ENCODE measurements around the gene ARX. TPM values are rescaled to one million over a fixed set of nuclear protein-coding genes. Genes with fewer than 3 reads are reported as not detected.

ARX gene
- total RNA-seq, 2 experiments from 2014 or later, result not detected

DNA sequence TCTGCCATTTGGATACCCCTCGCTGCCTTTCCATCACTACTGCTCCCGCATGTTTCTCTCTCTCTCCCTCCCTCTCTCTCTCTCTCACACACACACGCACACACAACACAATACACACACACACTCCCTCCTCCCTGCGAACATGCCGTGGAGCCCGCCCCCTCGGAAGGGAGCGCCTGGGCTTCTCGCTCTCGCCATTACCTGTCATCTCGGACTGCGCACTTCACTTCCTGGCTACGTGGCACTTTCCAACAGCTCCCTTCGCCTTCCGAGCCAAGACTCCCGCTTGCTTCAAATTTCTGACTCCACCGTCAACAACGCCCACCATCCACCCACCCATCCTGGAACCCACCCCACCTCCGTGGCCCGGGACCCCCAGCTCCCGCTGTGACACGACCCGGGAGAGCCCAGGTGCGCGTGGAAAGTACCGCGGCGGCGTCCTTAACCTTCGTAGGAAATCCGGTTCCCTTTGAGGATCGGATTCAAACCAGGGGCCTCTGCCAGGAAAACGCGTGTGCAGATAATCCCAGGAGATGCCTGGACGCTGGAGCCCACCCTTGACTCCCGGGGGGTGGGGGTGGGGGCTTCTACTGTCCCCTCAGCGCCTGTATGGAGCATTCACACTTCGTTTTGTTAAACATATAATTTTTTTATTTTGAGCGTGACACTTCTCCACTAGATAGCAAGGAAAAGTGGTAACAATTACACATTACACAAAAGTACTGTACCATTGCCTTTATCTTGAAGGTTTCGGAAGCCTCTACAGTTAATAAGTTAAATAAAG lies 12.5 kb downstream of the ARX start:
- POLR2A ChIA-PET, result no interaction called here
- CTCF ChIA-PET, result no interaction called here

DNA sequence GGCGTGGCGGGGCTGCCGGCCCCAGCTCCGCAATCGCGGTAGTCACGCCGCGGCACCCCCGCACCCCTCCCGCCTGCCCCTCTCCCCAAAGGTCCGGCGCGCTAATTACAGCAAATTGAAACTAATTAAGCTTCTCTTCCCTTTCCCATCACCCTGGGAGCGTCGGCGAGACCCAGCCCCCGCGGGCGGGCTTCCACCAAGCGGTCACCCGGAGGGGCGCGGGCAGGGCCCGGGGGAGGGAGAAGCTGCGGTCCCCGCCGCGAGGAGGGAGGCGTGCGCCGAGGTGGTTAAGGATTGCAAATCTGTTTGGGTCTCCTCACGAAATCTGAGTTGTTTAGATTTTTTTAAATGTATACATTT lies 13.1 kb downstream of the ARX start:
- CTCF ChIA-PET, result interaction anchor here (1.1 kb wide), 1 partner anchor 19 kb away, joined by 3 read pairs; no protein-coding TSS in a partner anchor

DNA sequence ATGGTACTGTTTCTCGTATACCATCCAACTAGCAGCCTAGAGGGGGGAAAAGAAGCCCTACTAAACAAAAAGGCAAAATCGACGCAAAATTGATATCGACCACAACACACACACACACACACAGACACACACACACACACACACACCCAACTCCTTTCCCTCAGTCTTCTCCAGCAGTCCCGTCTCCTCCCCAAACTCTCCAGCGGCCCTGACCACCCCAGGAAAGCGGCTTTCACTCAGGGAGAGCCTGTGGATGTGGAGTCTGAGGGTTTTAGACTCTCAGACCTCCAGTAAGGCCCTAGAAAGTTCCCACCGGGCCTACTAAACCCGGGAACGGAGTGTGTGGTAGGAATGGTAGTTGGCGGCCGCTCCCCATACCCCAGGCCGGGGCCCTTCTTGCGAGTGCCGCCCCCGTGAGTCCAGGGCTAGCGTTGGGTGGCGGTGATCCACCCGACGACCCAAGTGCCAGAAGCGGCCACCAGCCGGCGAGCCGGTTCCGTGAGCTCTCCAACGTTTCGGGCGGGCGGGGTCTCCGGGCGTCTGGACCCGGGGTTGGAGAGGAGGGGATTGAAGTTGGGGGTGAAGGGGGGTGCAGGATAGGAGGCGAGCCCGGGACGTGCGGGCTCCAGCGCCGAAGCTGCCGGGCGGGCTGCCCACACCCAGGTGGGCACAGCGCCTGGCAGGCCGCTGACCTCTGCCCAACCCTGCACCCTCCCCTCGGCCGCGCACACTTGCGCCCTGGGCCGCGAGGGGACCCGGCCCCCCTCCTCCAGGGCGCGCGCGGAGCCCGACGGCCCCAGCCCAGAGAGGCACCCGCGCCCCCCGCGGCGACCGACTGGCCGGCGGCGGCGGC lies 13.7 kb downstream of the ARX start:
- ChIA-PET CTCF (interaction anchor here (1.1 kb wide), 1 partner anchor 19 kb away, joined by 3 read pairs; no protein-coding TSS in a partner anchor), POLR2A (no interaction called here)

More for the DNA sequence above, 13.1 kb downstream of the ARX start:
- POLR2A ChIA-PET, result no interaction called here

DNA sequence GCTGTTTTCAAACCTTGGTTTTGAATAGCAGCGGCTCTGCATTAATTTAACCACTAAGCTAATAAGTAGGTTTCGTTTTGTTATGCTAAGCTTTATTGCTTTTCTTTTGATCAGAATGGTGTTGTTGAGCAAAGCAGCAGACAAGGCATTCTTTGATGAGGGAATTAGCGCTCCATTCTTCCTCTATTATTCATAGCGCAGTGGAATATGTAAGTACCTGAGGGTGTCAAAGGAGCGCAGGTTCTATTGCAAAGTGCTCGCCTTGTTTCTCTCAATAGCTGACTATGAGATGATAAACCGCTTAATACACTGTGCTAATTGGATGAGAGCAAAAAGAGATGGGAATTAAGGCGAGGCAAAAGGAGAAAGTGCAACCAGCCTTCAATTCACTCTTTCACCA lies 16.3 kb downstream of the ARX start:
- CTCF ChIA-PET, result no interaction called here
- POLR2A ChIA-PET, result no interaction called here

DNA sequence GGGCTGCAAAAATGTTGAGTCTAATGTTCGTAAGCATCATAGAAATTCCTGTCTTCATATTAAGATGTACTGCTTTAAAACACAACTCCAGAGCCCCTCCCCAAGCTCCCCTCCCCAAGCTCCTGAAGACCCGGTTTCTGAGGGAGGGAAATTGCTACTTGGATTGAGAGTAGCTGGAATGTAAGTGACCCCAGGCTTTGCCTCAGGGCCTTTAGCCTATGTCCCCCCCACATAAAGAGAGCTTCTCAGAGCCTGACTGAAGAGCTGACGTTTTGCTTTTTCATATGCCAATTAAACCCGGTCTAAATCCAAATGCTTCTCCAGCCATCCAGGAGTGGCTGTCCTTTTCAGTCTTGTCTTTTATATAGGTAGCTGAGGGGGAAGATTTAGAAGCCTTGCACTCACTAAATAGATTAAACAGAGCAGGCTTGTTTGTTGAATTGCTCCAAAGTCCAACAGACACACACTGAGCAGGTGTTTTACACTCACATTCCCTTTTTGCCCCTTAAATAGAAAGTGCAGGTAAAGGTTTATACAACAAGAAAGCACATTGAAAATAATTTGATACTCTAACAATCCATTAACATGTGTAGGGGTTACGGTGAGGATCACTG lies 19.6 kb downstream of the ARX start:
- ChIA-PET CTCF (no interaction called here), POLR2A (no interaction called here)

DNA sequence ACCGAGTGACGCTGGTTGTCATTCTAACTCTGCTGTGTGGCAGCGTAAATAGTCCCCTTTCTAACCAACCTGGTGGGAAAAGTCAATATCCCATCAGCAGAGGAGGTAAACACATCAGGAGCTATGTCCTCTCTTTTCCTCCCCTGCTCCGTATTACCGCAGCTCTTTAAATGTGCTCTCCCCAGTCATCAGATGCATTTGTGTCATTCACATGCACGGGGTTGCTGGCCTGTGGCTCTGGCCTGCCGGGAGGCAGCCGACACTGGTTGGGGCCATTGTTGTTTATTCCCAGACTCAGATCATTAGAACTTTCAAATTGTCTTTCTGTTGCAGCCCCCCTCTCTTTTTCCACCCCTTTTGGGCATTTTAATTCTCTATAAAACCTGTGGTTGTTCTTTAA lies 21.9 kb downstream of the ARX start:
- CTCF ChIA-PET, result no interaction called here
- POLR2A ChIA-PET, result no interaction called here

DNA sequence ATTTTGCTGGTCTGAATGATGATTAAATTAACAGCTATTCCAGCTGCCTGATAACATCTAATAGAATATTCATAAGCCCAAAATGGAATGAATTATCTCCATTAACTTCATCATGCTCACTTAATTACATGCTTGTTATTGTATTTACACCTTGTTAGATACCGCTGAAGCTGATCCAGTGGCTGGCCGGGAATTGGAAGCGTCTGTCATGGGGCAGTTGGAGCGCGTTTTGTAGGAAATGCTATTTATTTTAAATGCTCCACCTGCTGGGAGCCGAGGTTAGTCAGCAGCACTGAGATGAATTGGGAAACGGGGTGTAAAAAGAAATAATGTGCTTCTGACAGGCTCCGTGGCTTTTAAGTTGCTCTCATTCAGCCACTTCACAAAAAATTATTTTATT lies 25.2 kb downstream of the ARX start:
- CTCF ChIA-PET, result no interaction called here
- POLR2A ChIA-PET, result no interaction called here

DNA sequence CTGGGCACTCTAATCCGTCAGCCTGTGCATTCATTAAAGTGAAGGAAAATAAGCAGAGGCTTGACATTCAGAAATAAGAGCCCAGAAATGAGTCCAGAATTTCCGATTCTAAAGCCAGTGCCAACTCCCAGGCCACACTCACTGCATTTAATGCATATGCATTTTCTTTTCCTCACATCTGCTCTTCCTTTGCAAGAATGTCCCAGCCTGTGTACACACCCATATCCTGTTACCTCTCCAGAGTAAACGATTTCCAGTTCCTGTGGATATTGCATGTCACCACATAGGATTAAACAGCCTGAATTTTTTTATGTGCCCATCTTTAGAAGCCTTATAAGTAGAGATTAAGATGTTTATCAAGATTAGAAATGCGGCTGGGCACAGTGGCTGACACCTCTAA lies 27.5 kb downstream of the ARX start:
- ChIA-PET POLR2A (no interaction called here), CTCF (no interaction called here)

DNA sequence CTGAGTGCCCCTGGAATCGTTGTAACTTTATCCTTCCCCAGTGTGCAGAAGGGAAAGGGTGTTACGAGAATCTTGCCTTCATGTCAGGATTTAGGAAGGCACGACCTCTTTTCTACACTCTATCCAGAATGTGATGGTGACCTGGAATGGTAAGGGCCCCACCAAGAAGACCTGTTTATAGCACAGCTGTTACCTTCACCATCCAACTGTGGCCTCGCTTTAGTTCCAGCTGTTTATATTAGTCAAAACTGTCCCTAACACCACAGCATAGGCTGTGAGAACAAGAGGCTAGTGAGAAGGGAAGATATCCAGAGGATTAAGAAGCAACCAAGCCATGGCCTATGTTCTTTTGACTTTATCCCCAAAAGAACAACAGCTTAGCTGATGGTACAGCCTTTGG lies 28.0 kb downstream of the ARX start:
- ChIA-PET POLR2A (no interaction called here), CTCF (no interaction called here)

DNA sequence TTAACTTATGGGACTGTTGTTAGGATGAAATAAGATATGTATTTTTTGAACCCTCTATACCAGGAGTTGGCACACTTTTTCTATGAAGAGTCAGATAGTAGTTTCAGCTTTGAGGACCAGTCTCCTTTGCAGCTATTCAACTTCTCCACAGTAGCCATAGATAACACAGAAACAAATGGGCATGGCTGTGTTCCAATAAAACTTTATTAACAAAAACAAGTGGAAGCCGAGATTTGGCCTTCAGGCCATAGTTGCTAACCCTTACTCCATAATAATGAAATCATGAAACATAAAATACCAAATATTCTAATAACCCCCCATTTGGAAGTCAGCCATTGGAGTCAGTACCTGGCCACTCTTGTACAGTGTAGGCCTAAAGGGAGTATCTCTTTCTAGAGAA lies 30.6 kb downstream of the ARX start:
- CTCF ChIA-PET, result no interaction called here
- POLR2A ChIA-PET, result no interaction called here

DNA sequence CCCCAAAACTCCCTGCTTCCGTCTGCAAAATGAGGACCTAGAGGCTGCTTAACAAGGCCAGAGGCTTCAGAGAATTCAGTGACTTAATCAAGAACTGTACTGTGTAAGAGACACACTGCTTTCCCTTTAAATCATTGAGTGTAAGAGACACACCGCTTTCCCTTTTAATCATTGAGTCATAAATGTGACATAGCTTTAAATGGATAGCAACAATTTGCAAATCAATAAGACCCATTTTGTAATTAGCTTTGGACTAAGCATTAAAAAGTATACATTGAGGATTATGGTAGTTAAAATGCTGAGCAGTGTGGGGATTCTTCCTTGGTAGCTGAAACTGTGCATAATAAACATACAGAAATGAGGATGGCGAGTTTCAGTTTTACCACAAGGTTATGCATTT lies 31.8 kb downstream of the ARX start:
- CTCF ChIA-PET, result no interaction called here
- POLR2A ChIA-PET, result no interaction called here

DNA sequence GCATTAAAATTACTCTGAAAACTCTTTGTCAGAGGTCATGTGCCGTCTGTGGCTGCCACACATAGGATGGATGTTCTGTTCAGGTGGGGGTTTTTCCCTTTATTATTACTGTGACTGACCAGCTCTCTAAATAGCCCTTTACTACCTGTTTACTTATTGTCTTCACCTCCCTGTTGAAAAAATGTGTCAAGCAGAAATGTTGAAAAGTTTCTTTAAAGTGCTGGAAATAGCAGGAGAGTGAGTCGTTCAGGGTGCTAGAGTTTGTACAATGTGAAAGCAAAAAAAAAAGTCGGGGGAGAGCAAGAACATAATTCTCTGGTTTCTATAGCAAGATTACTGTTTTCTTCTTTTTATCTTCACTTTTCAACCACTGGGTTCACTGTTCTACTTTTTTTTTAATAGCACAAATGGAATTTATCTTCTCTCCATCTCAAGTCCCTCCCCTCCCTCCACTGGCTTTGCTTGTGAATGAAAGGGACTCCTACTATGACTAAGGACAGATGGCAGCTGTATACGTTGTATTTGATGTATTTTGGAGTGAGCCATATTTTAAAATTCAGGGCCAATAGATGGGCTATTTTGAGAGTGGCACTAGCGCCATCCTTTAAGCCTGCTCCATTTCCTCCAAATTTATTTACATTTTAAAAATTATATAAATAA lies 33.3 kb downstream of the ARX start:
- ChIA-PET CTCF (no interaction called here), POLR2A (no interaction called here)

DNA sequence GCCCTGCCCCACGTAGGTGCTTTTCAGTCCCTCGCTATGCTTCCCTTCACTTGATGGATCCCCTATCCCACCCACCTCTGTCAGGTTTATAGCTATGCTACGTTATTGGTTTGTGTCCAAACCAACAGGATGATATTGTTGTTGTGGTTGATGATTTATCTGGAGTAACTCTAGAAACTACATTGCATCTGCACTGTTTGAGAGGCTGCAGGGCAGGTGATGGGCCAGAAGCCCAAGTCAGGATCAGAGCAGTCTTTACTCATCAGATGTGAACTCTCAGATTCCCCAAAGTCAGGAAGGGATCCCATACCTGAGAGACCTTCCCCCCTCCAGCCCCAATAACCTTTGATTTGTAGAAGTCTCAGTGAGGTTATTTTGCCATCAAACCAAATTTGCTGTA lies 34.7 kb downstream of the ARX start:
- CTCF ChIA-PET, result no interaction called here
- POLR2A ChIA-PET, result no interaction called here

DNA sequence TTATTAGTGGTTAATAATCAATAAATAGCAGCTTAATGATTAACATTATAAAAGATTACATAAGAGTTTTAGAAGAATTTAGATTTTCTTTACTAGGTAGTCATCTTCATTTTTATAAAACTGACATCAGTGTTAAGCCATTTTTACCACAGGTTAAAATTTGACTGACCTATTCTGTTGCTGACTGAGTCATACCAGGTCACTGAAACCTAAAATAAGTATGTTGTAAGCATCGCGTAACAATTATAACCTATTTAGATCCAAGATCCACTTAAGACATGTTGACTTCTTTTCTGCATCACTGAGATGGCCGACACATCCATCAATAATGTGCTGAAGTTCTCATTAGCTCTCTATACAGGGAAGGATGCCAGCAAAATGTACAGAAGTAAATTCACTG lies 36.7 kb downstream of the ARX start:
- CTCF ChIA-PET, result no interaction called here
- POLR2A ChIA-PET, result no interaction called here

DNA sequence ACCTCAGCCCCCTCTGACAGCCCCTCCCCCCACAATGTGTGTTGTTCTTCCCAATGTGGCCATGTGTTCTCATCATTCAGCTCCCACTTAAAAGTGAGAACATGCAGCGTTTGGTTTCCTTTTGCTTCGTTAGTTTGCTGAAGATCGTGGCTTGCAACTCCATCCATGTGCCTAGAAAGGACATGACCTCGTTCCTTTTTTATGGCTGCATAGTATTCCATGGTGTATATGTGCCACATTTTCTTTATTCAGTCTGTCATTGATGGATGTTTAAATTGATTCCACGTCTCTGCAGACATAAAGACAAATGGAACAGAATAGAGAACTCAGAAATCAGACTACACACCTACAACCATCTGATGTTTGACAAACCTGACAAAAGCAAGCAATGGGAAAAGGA lies 46.0 kb downstream of the ARX start:
- ChIA-PET CTCF (no interaction called here), POLR2A (no interaction called here)

DNA sequence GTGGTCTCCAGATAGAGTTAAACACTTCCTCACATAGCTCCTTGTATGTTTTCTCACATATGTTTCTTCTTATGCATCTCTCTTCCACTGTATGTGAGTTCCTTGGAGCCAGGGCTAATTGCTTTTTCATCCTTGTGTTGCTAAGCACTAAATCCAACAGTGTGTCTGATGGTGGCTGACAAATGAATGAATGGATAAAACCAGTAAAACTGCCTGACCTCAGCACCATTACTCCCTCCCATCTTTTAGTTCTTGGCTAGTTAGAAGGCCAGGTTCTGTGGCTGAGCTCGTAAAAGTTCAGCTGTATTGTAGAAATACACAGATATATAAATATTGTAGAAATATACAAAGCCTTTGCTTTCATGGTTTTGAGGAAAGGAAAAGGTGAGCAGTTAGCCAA lies 50.4 kb downstream of the ARX start:
- CTCF ChIA-PET, result no interaction called here
- POLR2A ChIA-PET, result no interaction called here

DNA sequence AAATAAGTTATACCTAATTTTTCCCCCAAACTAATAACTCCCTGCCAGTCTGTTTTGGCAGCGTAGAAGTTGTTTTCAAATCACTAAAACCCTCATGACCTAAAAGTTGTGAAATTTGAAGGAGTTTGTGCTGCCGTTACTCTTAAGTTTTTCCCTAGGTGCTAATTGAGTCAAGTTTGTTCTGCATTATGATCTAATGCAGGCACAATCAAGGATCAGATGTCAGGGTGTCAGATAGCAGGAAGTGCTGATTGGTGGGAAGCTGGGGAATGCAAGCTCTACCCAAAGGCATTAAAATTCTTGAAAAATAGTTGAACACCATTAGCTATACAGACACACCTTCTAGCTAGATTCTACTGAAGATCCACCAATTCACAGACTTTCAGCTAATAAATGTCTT lies 51.9 kb downstream of the ARX start:
- ChIA-PET POLR2A (no interaction called here), CTCF (no interaction called here)

DNA sequence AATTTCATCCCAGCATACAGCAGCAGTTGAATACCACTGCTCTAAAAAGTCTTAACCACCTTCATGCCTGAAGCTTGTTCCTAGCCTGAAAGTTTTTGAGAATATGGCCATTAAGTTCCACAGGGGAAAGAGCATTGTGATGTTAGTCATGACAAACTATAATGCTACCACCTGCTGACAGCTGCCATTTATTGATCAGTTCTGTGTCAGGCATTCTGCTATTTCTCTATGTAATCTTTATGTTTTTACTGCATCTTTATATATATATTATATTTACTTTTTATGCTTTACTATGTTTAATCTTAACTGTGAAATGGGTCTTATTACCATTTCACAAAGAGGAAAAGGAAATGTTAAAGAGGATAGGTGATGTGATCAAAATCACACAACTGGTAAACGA lies 54.0 kb downstream of the ARX start:
- ChIA-PET POLR2A (no interaction called here), CTCF (no interaction called here)

DNA sequence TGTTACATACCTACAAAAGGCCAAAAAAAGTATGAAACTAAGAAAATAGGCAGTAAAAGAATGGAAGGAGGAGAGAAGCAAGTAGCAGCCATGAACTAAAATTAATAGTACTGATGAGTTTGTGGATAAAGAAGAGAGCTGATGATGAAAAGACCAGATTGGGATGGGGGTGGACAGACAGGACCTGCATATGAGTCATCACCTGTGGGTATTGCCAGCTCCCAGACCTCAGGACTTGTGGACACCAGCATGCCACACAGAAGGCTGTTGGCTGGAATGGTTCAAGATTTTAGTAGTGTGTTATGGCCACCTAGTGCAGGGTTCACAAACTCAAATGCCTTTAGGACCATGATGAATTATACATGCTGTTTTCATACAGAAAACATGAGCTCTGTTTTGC lies 58.9 kb downstream of the ARX start:
- CTCF ChIA-PET, result no interaction called here
- POLR2A ChIA-PET, result no interaction called here

DNA sequence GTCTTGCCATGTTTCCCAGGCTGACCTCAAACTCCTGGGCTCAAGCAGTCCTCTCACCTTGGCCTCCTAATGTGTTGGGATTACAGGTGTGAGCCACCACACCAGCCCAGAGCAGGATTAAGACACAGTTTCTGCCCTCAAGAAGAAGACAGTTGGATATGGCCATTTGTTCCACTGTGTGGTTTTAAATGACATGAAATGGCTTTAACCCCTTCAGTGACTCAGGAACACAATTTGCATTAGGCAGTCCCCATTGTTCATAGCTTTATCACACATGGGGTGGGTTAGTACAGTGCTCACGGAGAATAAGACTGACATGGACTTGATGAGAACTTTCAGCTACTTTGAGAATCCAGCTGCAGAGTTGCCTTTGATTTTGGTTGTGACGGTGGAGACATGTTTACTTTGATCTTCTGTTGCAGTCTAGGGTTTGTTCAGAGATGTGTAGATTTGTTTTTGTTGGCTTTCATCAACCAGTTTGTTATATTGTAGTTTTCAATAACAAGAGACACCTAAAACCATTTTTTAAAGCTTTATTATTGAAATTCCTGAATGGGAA lies 60.3 kb downstream of the ARX start:
- POLR2A ChIA-PET, result no interaction called here

DNA sequence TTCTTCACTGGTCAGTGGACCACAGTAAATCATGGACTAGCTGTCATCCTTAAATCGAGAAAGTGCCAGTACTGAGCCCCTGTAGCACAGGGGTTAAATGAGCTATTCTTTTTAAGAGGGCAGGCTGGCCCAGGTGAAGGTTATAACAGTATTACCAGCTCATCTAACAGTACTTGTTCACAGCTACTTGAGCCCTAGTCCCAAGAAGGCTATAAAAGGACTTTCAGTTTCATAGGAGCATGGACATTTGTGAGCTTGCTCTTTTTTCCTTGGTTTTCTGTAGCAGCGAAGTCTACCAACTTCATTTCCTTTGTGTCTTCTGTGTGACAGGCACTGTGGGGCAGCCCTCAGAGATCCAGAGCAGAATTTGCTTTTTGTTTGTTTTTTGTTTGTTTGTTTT lies 61.0 kb downstream of the ARX start:
- CTCF ChIA-PET, result no interaction called here

More for the DNA sequence above, 60.3 kb downstream of the ARX start:
- CTCF ChIA-PET, result no interaction called here

More for the DNA sequence above, 61.0 kb downstream of the ARX start:
- POLR2A ChIA-PET, result interaction anchor here (0.7 kb wide), 1 partner anchor 70 kb away, joined by 3 read pairs; no protein-coding TSS in a partner anchor

Data from activated CD8-positive, alpha-beta memory T cell treated with anti-CD3 and anti-CD28 coated beads for 36 hours (primary cell).